NCI-H345 (cell line): ENCODE results near the gene UMAD1.

Source experiments
- DNase-seq: peaks from one replicate; lab custom pipeline; 2025; lab: John Stamatoyannopoulos, UW

Gene UMAD1

GRCh38 chr7:7922684-7923385 lies 282.3 kb downstream of the UMAD1 start:
- DNase-seq: peak; percentile 4

GRCh38 chr7:7923818-7924217 lies 283.3 kb downstream of the UMAD1 start:
- DNase-seq: no peak

- no peak for DNase-seq
These were observed 283.8 kb downstream of the UMAD1 start for GRCh38 chr7:7924303-7924702.
